RWPE1 (cell line): Measurements from ENCODE around the gene STH.

Experiments
- CTCF ChIA-PET: fragments of 350-600 bp; sonication (Branson Sonifier 250); formaldehyde crosslinking; extraction: SDS; loops from one replicate; lab custom pipeline; 2021; lab: Yijun Ruan, JAX
- POLR2A ChIA-PET: fragments of 400-600 bp; formaldehyde crosslinking; extraction: SDS; loops from one replicate; lab custom pipeline; 2020; ENCODE audit warnings: antibody characterized with exemption; ENCODE audit not compliant: low non-redundant PET; lab: Yijun Ruan, JAX
- DNase-seq: peaks from one replicate; pipeline ENCODE4 v3.0.0; 2012; ENCODE audit warnings: low spot score
- H3K27ac ChIP-seq: fragments of 450-650 bp; 2 replicates; pipeline ENCODE4 v1.5.1; 2017
- TF ChIP-seq, protein P1 (sequence below): fragments of 450-650 bp; conservative IDR thresholded peaks from 2 replicates; pipeline ENCODE4 v1.5.1; 2017; ENCODE audit warnings: low read depth, mild to moderate bottlenecking

The STH gene

DNA sequence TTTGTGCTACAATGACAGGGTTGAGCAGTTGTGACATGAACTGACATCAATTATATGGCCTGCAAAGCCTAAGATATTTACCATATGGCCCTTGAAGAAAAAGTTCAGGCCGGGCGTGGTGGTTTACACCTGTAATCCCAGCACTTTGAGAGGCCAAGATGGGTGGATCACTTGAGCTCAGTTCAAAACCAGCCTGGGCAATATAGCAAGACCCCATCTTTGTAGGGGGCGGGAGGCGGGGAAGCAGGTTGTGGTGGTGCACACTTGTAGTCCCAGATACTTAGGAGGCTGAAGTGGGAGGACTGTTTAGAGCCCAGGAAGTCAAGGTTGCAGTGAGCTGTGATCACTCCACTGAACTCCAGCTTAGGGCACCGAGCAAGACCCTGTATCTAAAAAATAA lies 48.3 kb downstream of the STH start:
- POLR2A ChIA-PET: no interaction called here
- H3K27ac ChIP-seq: no peak overlapping the region
- TF ChIP-seq, protein P1, sequence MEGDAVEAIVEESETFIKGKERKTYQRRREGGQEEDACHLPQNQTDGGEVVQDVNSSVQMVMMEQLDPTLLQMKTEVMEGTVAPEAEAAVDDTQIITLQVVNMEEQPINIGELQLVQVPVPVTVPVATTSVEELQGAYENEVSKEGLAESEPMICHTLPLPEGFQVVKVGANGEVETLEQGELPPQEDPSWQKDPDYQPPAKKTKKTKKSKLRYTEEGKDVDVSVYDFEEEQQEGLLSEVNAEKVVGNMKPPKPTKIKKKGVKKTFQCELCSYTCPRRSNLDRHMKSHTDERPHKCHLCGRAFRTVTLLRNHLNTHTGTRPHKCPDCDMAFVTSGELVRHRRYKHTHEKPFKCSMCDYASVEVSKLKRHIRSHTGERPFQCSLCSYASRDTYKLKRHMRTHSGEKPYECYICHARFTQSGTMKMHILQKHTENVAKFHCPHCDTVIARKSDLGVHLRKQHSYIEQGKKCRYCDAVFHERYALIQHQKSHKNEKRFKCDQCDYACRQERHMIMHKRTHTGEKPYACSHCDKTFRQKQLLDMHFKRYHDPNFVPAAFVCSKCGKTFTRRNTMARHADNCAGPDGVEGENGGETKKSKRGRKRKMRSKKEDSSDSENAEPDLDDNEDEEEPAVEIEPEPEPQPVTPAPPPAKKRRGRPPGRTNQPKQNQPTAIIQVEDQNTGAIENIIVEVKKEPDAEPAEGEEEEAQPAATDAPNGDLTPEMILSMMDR: no peak
- DNase-seq: no peak
- CTCF ChIA-PET: no interaction called here

DNA sequence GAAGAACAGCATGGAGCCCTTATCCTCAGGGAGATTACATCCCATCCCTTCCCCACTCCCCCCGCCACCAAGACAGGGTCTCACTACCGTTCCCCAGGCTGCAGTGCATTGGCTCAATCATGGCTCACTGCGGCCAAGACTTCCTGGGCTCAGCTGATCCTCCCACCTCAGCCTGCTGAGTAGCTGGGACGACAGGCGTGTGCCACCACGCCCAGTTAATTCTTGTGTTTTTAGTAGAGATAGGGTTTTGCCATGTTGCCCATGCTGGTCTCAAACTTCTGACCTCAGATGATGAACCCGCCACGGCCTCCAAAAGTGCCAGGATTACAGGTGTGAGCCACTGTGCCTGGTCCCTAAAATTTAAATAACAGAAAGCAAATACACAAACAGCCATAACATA lies 48.8 kb downstream of the STH start:
- no peak overlapping the region for H3K27ac ChIP-seq
- CTCF ChIA-PET: no interaction called here
- POLR2A ChIA-PET: no interaction called here
- DNase-seq: no peak
- TF ChIP-seq, protein P1: no peak
